ENCODE results near the gene LARP6. TPM values are rescaled to one million over a fixed set of nuclear protein-coding genes. Genes with fewer than 3 reads are reported as not detected.

The LARP6 gene
- polyA plus RNA-seq, 2 of the 4 experiments (the other 2 are of a cell fraction), result 57.2 to 158 TPM

DNA sequence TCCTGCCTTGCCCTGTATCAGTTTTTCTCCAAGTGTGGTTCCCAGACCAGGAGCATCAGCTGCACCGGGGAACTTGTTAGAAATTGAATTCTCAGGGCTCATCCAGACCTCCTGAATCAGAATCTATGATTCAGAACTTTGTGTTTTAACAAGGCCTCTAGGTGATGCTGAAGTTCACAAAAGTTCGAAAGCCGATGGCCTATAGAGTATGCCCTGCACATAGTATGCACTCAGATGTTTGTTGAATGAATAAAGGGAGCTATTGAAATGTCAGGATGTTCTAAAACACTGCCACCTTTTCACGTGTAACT is 664 bp upstream of the LARP6 start:
- no peak for FAIRE-seq

GRCh38 chr15:70853318-70853972 is 512 bp downstream of the LARP6 start:
- FAIRE-seq (no peak), ATAC-seq (peak; percentile 53 to 69), DNase-seq (ENCODE audit: low read depth in 1 of 2, low spot score in 1 of 2) (peak in 1 of 2 experiments; percentile 54)
- Histone ChIP-seq H3K4me2 (peak overlapping the region; percentile 84), H3K4me3 (peak overlapping the region; percentile 74), H3K9me3 (no peaks in the 10 kb centered on the region), H3K27ac (peak overlapping the region; percentile 89 to 93), H3K4me1 (peaks cover 41% of the 10 kb centered on the region)
- WGBS (ENCODE audit: missing lambda C conversion rate), result 16% methylated on average over 22 of the region's 54 CpGs
- ChIA-PET CTCF (interaction anchor here (0.5 to 16.8 kb wide), 9 partner anchors 10 to 173 kb away, joined by 5 to 300 read pairs (median 18); no protein-coding TSS in a partner anchor), POLR2A (interaction anchor here (1.2 to 3.1 kb wide), 6 partner anchors 10 to 90 kb away, joined by 3 to 33 read pairs (median 4); partner anchors contain the start of gene UACA)
- no peak for TF ChIP-seq HOXA7 (CRISPR knock-in tag; IDR thresholded peaks at IDR 0.05)
- no peak for TF ChIP-seq NR3C1 (IDR thresholded peaks at IDR 0.05)
- TF ChIP-seq KDM1A (IDR thresholded peaks at IDR 0.05; ENCODE audit: low read depth), result no peak
- TF ChIP-seq, protein P1, sequence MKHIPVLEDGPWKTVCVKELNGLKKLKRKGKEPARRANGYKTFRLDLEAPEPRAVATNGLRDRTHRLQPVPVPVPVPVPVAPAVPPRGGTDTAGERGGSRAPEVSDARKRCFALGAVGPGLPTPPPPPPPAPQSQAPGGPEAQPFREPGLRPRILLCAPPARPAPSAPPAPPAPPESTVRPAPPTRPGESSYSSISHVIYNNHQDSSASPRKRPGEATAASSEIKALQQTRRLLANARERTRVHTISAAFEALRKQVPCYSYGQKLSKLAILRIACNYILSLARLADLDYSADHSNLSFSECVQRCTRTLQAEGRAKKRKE (CRISPR knock-in tag; IDR thresholded peaks at IDR 0.05; ENCODE audit: low read depth), result no peak
- TF ChIP-seq CEBPB (IDR thresholded peaks at IDR 0.05), result no peak
- TF ChIP-seq HES2 (IDR thresholded peaks at IDR 0.05), result no peak
- TF ChIP-seq TP53 (CRISPR knock-in tag; IDR thresholded peaks at IDR 0.05), result no peak
- 0 out of 3 replicates have a peak, but pooled peaks have one; percentile 15 for TF ChIP-seq SMC3 (IDR thresholded peaks at IDR 0.05)
- no peak for TF ChIP-seq ZSCAN20 (CRISPR knock-in tag; IDR thresholded peaks at IDR 0.05)
- TF ChIP-seq FOSL2 (IDR thresholded peaks at IDR 0.05), result no peak
- TF ChIP-seq FOSL2 (CRISPR knock-in tag; IDR thresholded peaks at IDR 0.05), result peak; percentile 28; the same call in 1 of the 2 replicates
- TF ChIP-seq, protein P2, sequence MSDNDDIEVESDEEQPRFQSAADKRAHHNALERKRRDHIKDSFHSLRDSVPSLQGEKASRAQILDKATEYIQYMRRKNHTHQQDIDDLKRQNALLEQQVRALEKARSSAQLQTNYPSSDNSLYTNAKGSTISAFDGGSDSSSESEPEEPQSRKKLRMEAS (IDR thresholded peaks at IDR 0.05), result 0 out of 2 replicates have a peak, but pooled peaks have one; percentile 15
- TF ChIP-seq, protein P3, sequence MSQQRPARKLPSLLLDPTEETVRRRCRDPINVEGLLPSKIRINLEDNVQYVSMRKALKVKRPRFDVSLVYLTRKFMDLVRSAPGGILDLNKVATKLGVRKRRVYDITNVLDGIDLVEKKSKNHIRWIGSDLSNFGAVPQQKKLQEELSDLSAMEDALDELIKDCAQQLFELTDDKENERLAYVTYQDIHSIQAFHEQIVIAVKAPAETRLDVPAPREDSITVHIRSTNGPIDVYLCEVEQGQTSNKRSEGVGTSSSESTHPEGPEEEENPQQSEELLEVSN (IDR thresholded peaks at IDR 0.05; ENCODE audit: borderline replicate concordance, low read depth), result no peak
- no peak for TF ChIP-seq RCOR1 (IDR thresholded peaks at IDR 0.05; ENCODE audit: low read depth, low read length)
- TF ChIP-seq ZNF302 (CRISPR knock-in tag; IDR thresholded peaks at IDR 0.05), result no peak
- TF ChIP-seq KDM5A (IDR thresholded peaks at IDR 0.05), result no peak

More for the DNA sequence above, 664 bp upstream of the LARP6 start:
- no peaks in the 10 kb centered on the region for H3K9me3 ChIP-seq
- H3K4me1 ChIP-seq, result peaks cover 41% of the 10 kb centered on the region
- H3K27ac ChIP-seq, result peak overlapping the region; percentile 89 to 93
- H3K4me2 ChIP-seq, result peak overlapping the region; percentile 84
- 35% methylated on average over 4 of the region's 4 CpGs for WGBS (ENCODE audit: missing lambda C conversion rate)
- ChIA-PET CTCF (interaction anchor here (0.7 to 16.8 kb wide), 17 partner anchors 8 to 898 kb away, joined by 3 to 300 read pairs (median 4); no protein-coding TSS in a partner anchor), POLR2A (interaction anchor here (1.2 to 3.1 kb wide), 5 partner anchors 9 to 91 kb away, joined by 3 to 33 read pairs (median 5); partner anchors contain the start of gene UACA)
- ATAC-seq (peak; percentile 43 to 62), DNase-seq (ENCODE audit: low read depth in 1 of 2, low spot score in 1 of 2) (peak in 1 of 2 experiments; percentile 55)
- H3K4me3 ChIP-seq, result peak overlapping the region; percentile 74
- TF ChIP-seq, protein P4, sequence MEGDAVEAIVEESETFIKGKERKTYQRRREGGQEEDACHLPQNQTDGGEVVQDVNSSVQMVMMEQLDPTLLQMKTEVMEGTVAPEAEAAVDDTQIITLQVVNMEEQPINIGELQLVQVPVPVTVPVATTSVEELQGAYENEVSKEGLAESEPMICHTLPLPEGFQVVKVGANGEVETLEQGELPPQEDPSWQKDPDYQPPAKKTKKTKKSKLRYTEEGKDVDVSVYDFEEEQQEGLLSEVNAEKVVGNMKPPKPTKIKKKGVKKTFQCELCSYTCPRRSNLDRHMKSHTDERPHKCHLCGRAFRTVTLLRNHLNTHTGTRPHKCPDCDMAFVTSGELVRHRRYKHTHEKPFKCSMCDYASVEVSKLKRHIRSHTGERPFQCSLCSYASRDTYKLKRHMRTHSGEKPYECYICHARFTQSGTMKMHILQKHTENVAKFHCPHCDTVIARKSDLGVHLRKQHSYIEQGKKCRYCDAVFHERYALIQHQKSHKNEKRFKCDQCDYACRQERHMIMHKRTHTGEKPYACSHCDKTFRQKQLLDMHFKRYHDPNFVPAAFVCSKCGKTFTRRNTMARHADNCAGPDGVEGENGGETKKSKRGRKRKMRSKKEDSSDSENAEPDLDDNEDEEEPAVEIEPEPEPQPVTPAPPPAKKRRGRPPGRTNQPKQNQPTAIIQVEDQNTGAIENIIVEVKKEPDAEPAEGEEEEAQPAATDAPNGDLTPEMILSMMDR (IDR thresholded peaks at IDR 0.05), result peak; percentile 40
- TF ChIP-seq RAD21 (conservative IDR thresholded peaks at IDR 0.05 in 1 of 2, IDR thresholded peaks at IDR 0.05 in 1 of 2), result peak; percentile 52 to 55
- TF ChIP-seq MYC (IDR thresholded peaks at IDR 0.05; ENCODE audit: borderline replicate concordance, low read length), result no peak
